Left forelimb (tissue), 1 donor: Measurements from ENCODE around the gene DNASE1L3.

Experiments
- DNase-seq: peaks from one replicate; pipeline ENCODE4 v3.0.0-alpha.2; 2018; ENCODE audit warnings: low spot score

DNASE1L3 gene

GRCh38 chr3:58200121-58200709, 10.6 kb downstream of the DNASE1L3 start:
- DNase-seq, result no peak

DNA sequence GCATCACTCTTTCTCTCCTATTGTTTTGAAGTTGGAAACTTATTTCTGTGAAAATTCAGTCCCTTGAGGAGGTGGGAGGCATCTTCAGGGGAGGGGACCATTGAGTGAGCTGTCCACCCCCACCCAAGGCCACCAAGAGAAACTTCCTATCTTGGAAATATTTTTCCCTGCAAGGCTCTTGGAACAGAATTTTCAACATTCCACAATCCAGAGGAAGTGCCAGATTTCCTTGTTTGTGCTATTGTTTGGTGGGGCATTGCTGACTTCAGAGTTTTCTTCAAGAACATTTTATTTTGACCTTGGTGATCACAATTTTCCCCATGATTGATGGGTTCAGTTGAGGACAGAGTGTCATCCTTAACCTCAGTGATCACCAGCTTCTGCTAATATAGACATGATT, 12.0 kb downstream of the DNASE1L3 start:
- DNase-seq, result no peak

DNA sequence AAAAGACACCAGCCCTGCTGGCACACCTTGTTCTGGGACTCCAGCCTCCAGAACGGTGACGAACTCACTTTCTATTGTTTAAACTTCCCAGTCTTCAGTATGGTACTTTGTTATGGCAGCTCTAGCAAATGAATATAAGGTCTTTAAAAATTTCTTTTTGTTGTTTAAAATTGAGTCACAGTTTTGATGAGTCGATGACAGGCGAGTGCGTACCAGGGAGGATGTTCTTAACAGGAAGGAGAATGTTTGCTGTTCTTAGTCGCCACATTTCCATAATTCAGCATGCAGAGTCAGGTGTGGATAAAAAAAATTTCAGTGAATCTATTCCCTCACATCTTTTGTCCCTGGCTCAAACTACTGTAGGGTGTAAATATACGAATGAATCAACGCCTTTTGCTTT, 12.4 kb downstream of the DNASE1L3 start:
- no peak for DNase-seq

DNA sequence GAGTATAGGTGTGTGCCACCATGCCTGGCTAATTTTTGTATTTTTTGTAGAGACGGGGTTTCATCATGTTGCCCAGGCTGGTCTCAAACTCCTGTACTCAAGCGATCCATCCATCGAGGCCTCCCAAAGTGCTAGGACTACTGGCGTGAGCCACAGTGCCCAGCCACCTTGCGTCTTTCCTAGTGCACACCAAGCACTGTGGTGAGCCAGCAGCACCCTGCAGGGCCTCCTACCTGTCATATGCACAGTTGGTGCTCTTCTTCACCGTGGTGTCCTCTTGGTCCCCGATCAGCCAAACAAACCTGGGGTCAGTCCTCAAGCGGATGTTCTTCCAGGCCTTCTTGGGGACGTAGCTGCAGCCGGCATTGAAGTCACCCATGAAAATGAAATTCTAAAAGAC, 13.2 kb downstream of the DNASE1L3 start:
- no peak for DNase-seq

- DNase-seq, result no peak
Observed at GRCh38 chr3:58193682-58194407, 16.9 kb downstream of the DNASE1L3 start.

DNA sequence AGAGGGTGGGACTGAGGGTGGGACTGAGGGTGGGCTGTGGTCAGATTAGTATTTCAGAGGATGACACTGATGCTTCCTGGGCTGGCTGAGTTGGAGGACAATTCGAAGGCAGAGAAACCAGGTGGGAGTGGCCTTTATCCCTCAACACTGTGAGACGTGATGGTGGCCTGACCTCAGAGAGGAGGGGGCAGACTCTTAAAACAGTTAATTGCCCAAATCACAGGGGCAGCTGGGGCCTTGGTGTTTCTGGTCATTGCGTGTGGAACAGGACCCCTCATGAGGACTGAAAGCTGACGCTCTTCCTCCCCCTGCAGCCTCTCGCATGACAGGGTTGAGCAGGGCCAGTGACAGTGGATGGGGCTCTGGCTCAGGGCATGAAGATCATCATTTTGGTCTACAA, 18.7 kb downstream of the DNASE1L3 start:
- no peak for DNase-seq

DNA sequence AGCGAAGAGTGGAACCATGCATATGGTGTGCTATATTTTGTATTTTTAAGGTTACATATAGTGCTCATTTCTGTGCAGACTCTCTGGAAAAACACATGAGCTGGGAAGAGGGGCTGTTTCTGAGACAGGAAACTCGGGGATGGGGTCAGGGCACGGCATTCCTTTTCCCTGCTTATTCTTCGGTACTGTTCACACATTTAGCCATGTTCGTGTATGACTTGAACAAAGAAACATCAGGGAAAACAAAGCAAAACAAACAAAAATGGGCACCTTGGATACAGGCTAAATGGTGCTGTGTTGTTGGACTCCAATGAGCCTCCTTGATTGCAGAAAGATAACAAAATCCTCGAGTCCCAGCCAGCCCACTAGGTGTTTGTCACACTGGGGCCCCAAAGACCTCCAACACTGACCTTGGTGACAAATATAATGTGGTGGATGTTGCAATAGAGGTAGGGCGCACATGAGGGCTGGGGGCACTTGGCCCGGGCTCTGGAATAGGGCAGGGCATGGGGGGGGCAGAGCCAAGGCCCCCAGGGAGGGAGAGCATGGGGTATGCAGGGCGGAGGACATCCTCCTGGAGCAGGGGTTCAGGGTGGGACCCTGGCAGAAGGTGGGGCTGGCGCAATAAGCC, 19.3 kb downstream of the DNASE1L3 start:
- no peak for DNase-seq

DNA sequence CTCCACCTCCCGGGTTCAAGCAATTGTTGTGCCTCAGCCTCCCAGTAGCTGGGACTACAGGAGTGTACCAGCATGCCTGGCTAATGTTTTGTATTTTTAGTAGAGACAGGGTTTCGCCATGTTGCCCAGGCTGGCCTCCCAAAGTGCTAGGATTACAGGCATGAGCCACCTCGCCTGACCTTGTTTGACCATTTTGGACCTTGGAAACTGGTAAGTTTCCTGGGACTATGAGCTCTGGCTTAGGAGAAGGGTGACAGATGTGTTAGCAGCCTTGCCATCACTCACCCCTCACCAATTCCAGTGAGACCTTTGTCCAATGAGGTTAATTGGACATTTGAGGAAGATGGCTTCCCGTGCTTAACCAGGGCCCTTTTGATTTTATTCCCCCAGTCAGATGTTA, 19.9 kb downstream of the DNASE1L3 start:
- DNase-seq, result no peak

- no peak for DNase-seq
Observed at GRCh38 chr3:58190291-58190690, 20.5 kb downstream of the DNASE1L3 start.

GRCh38 chr3:58189691-58190090, 21.1 kb downstream of the DNASE1L3 start:
- no peak for DNase-seq

- DNase-seq, result no peak
Observed at GRCh38 chr3:58188921-58189451, 21.8 kb downstream of the DNASE1L3 start.

DNA sequence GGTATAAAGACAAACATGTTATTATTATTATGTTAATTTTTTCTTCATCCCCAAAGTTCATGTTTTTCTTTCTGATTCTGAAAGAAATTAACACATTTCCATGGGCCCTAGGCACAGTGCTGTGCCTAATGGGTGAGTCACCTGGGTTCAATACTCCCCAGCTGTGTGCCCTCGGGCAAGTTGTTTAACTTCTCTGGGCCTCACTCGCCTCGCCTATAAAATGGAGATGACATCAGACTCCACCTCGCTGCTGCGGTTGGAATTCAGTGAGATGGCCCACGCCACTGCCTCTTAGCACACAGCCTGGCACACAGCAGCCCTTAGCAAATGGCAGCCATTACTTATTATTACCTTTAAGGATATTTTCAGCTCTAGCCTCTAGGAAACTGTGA, 22.6 kb downstream of the DNASE1L3 start:
- DNase-seq, result no peak

DNA sequence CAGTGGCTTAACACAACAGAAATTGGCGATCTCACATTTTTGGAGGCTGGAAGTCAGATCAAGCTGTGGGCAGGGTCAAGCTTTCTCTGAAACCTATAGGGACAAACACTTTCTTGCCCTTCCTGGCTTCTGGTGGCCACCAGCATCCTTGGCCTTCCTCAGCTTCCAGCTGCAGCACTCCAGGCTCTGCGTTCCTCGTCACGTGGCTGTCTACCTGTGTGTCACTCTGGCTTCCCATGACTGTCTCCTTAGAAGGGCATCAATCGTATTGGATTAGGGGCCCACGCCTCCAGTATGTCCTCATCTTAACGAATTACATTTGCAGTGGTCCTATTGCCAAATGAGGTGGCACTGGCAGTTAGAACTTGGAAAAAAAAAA, 25.8 kb downstream of the DNASE1L3 start:
- no peak for DNase-seq

DNA sequence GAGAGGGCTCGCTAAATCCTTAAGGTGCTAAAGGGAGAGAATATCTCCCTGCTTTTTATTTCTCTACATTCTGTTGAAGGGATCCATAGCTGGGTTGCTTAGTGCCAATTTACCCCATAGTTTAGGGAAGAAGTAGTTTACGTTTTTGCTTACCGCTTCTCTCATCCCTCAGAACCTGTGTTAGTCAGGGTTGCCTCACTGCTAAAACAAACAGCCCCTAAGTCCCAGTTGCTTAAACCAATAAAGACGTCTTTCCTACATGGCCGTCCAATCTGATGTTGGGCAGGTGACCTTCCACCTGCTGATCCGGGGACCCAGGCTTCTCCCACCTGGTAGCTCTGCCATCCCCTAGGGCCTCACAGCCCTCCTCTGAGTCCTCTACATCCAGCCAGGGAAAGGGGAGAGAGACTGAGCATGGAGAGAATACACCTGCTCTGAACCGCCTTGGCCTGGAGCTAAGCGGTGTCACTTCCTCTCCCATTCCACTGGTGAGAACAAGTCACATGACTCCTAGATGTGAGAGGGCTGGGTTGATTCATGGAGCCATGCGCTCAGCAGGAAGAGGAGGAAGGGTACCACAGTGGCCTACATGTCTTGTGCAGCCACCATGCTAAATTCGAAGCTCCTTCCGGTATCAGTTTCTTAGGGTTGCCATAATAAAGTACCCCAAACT, 26.3 kb downstream of the DNASE1L3 start:
- DNase-seq, result no peak

DNA sequence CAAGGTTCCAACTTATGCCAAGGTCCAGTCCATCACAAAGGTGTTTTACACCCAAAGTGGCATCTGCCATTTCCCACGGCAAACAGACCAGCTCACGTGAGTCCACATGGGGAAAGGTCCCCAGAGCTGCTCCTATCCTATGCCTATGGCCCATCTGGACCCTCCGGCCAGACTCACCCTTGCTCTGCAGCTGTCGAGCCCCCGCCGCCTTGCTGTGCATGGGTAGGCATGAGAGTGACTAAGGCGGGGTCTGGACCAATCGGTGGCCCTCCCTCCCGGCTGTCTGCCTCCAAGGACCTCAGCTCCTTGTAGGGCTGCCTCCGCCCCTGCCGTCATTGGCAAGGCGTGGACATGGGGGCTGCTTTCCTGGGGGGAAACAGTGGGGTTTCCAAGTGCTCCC, 26.9 kb downstream of the DNASE1L3 start:
- DNase-seq, result no peak

DNA sequence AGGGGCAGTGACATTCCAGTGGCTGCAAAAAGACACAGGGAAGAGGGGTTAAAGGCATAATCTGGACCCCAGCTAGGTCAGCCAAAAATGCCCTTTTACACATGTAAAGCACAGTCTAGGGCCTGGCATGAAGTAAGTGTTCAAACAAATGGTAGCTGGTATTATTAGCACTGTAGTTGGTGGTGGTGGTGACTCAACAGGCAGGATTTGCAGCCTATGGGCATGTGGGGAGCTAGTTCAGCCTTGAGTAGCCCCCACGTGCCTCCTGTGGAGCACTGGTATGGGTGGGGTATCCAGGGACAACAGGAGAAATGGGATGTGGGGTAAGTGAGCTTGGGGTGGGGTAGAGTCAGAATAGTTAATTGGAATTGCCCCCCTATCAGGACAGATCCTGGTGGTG, 27.6 kb downstream of the DNASE1L3 start:
- DNase-seq, result no peak

DNA sequence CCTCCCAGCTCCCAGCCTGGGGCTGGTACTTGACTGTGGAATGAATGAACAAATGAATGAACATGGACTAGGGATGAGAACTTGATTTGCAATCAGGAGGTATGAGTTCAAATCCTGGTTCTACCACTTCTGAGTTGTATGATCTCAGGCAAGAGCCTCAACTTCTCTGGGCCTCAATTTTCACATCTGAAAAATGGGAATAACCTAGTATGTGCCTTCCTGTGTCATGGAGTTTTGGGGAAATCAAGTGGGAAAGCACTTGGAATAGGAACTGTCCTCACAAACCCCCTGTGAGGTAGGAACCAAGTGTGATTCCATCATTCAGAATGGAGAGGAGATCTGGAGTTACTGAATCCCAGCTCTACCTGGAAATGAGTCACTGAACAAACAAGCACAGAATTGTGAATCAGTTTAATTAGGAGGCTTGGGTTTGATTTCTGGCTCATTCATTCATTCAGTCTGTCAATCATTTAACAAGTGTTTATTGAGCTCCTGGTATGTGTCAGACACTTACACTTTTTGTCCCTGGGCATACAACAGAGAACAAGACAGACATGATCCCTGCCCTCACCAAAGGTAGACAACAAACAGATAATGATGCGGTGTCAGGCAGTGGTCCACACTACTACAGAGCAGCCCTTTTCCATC, 29.7 kb downstream of the DNASE1L3 start:
- DNase-seq, result no peak

DNA sequence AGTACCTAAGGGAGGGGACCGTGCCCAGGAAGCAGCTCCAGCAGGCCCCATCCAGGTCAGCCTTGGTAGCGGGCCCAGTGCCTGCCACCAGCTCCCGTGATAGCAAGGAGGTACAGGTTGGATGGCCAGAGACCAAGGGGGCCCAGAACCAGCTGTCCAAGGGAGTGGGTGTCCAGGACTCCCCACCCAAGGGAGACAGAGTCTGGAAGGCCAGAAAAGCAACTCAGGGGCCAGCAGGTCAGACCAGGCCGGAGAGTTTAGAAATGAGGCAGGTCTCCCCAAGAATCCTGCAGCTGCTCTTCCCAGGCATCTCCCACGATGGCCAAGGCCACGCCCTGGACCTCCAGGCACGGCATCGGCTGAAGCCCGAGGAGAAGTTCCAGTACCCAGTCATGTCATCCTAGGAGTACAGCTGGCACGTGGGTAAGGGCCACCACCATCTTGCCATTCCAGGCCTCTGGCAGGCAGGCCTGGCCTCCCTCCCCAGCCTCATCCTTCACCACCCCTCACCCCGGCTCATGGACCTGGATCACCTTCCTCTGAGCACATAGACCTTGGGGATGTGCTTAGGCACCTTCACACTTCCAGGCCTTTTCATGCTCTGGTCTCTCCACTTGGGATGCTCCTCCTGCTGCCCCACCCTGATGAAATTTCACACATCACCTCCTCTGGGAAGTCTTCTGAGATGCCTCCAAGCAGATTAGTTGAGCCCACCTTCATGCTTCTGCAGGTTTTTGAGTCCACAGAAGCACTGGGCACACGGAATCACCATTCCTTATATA, 30.5 kb downstream of the DNASE1L3 start:
- DNase-seq, result no peak

DNA sequence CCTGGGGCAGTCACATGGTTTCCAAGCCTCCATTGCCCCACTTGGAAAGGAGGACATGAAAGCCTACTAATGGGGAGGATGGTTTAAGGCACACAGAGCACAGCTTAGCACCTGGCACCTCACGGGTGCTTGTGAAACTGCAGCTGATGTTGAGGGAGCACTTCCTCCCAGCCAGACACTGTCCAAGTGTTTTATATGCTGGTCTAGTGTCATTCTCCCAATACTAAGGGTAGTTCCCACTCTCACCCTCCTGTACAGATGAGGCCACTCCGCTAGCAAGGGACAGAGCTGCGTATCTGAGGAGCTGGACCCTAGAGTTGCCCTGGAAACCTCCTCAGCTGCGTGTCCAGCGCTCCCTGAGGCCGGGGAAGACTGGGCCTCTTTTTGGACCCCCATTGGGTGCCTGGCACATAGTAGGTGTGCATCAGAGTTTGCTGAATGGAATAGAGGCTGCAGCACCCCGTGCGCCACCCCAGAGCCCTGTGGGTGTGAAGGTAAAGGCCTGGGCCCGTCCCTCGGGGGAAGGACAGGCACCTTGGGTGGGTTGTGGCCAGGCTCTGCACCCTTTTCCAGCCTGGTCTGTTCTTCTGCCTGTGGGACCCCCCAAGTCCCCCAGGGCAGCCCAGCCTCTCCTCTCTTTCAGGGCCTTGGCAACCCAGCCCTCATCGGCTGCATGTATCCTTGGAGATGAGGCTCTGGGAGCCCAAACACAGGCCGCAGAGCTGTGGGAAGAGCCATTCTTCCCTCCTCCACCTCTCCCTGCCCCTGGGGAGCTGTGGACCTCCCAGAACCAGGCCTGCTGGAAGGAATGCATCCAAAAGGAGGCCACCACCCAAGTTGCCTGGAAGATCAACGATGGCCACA, 31.3 kb downstream of the DNASE1L3 start:
- DNase-seq, result no peak

DNA sequence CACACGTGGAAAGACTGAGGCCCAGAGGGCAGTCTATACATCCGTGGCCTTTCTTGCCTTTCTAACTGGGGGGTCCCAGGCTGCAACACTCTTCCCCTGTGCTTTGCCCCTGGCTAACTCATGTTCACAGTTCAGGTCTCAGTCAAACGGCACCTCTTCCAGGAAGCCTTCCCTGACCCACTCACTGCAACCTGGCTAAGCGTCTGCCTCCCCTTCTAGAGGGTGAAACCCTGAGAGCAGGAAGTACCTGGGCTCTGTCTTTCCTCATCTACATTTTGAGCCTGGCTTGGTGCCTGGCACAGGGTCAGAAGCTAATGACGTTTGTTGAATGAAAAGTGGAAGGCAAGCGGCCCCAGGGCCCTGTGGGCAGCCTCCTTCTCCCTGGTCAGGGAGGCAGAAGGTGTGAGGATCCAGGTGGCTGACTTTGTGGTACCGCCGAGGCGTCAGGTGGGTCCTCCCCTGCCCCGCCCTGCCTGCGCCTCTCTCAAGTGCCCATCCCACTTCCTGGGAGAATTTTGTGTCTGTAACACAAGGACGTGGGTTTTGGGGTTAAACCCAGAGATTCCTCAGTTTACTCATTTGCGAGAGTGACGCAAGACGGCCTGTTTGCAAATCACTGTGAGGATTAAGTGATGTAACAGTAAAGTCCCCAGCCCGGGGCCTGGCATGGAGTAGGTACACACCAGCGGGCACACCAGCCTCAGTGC, 32.1 kb downstream of the DNASE1L3 start:
- DNase-seq, result no peak
